HG03064 (cell line): Measurements from ENCODE around the gene TTF2.
"Not testable (repeated sequence)": the region's sequence is repeated elsewhere in the genome, so short reads cannot be mapped to it uniquely, and the experiment has no call there.

Experiments
- ATAC-seq: cut with Tn5 transposase; IDR thresholded peaks from one replicate; pipeline ENCODE4 v1.9.1; 2021; ENCODE audit warnings: low read depth; ENCODE audit not compliant: unreplicated experiment

Gene TTF2

DNA sequence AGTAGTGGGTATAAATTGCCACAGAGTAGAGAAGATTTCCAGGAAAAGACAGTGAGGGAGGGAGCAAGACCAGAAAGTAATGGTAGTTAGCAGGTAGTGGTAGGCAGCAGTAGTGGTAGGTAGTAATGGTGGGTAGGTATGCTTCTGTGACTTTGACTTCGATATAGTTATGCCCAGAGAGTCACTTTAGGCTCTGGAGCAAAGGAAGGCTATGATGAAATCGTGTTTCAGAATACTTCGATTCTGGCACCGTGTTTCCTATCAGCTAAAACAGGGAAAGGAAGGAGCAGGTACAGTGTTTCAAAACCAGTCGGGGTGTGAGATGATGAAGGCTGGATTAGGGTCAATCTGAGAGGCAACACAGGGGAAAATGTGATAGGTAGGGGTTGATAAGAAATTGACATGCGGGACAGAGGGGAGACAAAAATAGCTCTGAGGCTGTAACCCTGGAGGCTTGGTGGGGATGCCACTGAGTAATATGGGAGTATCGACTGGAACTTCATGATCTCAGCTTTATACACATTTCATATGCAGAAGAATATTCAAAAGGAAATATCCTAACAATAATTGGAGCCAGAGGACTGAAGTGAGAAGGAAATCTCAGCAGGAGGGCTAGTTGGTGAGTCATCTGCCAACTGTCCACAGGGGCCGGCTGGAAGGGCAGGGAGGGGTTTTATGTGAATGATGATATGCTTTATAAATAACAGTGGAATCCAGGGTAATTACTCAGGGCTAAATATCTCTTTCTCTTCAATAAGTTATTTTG lies 86.6 kb downstream of the TTF2 start:
- no peak for ATAC-seq

GRCh38 chr1:117147341-117147831 lies 87.3 kb downstream of the TTF2 start:
- no peak for ATAC-seq

DNA sequence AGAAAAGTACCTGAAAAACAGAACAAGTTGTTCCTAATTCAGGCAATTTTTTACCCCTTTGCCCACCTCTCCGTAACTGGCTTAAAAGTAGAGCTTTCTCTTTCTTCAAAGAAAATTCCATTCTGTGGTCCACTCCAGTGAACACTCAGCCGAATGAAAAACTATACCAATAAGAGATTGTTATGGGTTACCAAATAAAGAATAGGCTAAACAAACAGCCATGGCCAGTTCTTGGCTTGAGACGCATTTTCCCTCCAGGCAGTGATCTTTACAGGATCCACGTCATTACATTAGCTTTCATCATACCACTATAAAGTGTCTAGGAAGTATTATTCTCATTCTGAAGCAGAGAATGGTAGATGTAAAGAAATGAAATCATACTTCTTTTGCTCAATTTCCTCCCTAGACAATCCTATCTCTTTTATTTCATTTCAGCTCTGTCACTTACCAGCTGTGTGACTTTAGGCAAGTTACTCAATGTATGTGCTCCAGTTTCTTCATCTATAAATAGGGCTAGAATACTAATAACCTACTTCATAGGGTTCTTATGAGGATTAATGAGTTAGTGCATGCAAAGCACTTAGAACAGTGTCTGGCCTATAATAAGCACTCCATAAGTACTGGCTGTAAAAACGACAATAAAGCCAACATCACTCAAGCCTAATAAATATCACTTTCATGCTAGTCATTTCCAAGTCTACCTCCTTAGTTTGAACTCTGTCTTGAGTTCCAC lies 87.9 kb downstream of the TTF2 start:
- ATAC-seq = no peak

- no peak for ATAC-seq
Measured at GRCh38 chr1:117150316-117150715, 90.2 kb downstream of the TTF2 start.

DNA sequence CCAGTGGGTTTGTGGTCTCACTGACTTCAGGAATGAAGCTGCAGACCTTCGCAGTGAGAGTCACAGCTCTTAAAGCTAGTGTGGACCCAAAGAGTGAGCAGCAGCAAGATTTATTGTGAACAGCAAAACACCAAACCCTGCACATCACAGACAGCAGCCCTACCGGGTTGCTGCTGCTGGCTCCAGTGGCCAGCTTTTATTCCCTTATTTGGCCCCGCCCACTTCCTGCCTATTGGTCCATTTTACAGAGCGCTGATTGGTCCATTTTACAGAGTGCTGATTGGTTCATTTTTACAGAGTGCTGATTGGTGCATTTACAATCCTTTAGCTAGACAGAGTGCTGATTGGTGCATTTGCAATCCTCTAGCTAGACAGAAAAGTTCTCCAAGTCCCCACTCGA lies 91.2 kb downstream of the TTF2 start:
- not testable (repeated sequence) for ATAC-seq
